ENCODE measurements around the gene AKAP17A.

DNA sequence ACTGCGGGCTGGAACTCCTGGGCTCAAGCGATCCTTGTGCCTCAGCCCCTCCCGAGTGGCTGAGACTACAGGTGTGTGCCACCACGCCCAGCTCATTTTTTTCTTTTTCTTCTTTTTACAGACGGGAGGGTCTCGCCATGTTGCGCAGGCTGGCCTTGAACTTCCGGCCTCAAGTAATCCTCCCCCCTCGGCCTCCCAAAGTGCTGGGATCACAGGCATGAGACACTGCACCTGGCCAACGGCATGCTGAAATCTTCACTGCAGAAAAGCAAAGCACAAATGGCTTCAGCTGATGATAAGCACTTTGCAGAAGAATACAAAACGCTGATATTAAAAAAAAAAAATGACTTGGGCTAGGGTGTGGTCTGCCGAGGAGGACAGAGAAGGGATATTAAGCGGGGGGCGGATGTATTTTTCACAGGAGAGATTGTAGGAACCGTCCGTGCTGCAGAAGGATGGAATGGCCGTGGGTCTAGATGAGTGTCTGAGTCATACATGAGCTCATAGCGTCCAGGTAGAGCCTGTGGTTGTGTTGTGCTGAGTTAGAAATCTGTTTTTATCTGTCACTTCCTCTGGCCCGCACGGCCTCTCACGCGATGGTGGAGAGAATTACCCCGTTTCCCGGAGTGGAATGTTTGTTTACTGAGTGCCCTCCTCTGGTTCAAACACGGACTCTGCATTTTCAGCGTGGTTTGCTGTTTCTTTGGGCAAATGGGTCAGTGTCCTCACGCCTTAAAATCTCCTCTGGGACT, 8.5 kb upstream of the AKAP17A start:
- no peak for TF ChIP-seq EZH2 (IDR thresholded peaks at IDR 0.05; ENCODE audit: borderline replicate concordance, low read depth, low read length)
- TF ChIP-seq E2F8 (IDR thresholded peaks at IDR 0.05; ENCODE audit: low read depth, partially characterized antibody), result no peak
- no peak for TF ChIP-seq TCFL5 (CRISPR knock-in tag; conservative IDR thresholded peaks at IDR 0.05)
- no peak for TF ChIP-seq PYGO2 (tag; IDR thresholded peaks at IDR 0.05)
- TF ChIP-seq TCF7 (IDR thresholded peaks at IDR 0.05; ENCODE audit: borderline replicate concordance), result no peak
- no peak for TF ChIP-seq LEF1 (IDR thresholded peaks at IDR 0.05)
- TF ChIP-seq POLR2A (conservative IDR thresholded peaks at IDR 0.05), result no peak
- no peak for TF ChIP-seq FOXJ3 (CRISPR knock-in tag; IDR thresholded peaks at IDR 0.05)
- no peak for TF ChIP-seq THRAP3 (IDR thresholded peaks at IDR 0.05; ENCODE audit: borderline replicate concordance)
- no peak for TF ChIP-seq MAZ (CRISPR knock-in tag; conservative IDR thresholded peaks at IDR 0.05 in 1 of 2, IDR thresholded peaks at IDR 0.05 in 1 of 2)
- TF ChIP-seq POLR2AphosphoS5 (IDR thresholded peaks at IDR 0.05; ENCODE audit: control insufficient read depth, insufficient read depth, low read depth, low read length), result no peak
